GM10248 (cell line): ENCODE data around the gene RAB7B.

ENCODE experiments used
- CTCF ChIA-PET: fragments of 300-600 bp; sonication (Branson Sonifier 250); formaldehyde crosslinking; extraction: SDS; loops from one replicate; lab custom pipeline; 2021; ENCODE audit warnings: antibody characterized with exemption; lab: Yijun Ruan, JAX
- POLR2A ChIA-PET: fragments of 350-650 bp; sonication (Branson Sonifier 250); formaldehyde crosslinking; extraction: SDS; loops from one replicate; lab custom pipeline; 2020; ENCODE audit warnings: antibody characterized with exemption; lab: Yijun Ruan, JAX
- DNase-seq: peaks from one replicate; pipeline ENCODE4 v3.0.0; 2012; ENCODE audit errors: extremely low spot score
- CTCF ChIP-seq: IDR thresholded peaks from 2 replicates; pipeline ENCODE4 v1.5.1; 2012; ENCODE audit warnings: mild to moderate bottlenecking, low read depth; ENCODE audit errors: extremely low read depth, missing control alignments, control extremely low read depth

RAB7B gene

GRCh38 chr1:205959789-205960188 lies 43.4 kb downstream of the RAB7B start:
- ChIA-PET CTCF (interaction anchor here (1.1 to 7.7 kb wide), 4 partner anchors 10 to 41 kb away, joined by 3 to 62 read pairs (median 12); no protein-coding TSS in a partner anchor), POLR2A (no interaction called here)
- DNase-seq: no peak
- no peak for TF ChIP-seq CTCF

- CTCF ChIA-PET: interaction anchor here (1.1 kb wide), 1 partner anchor 37 kb away, joined by 3 read pairs; no protein-coding TSS in a partner anchor
- POLR2A ChIA-PET: no interaction called here
- TF ChIP-seq CTCF: no peak
- DNase-seq: no peak
Observed at GRCh38 chr1:205955499-205955898, 47.7 kb downstream of the RAB7B start.

GRCh38 chr1:205954819-205955404 lies 48.3 kb downstream of the RAB7B start:
- no peak for DNase-seq
- CTCF ChIA-PET: interaction anchor here (1.1 kb wide), 1 partner anchor 36 kb away, joined by 3 read pairs; no protein-coding TSS in a partner anchor

GRCh38 chr1:205951746-205952145 lies 51.4 kb downstream of the RAB7B start:
- no peak for TF ChIP-seq CTCF
- ChIA-PET POLR2A (no interaction called here), CTCF (interaction anchor here (1.1 to 3.5 kb wide), 3 partner anchors 26 to 33 kb away, joined by 4 to 25 read pairs (median 8); no protein-coding TSS in a partner anchor)

More at GRCh38 chr1:205954819-205955404, 48.3 kb downstream of the RAB7B start:
- TF ChIP-seq CTCF: no peak
- POLR2A ChIA-PET: no interaction called here

GRCh38 chr1:205950826-205951549 lies 52.2 kb downstream of the RAB7B start:
- no peak for TF ChIP-seq CTCF
- ChIA-PET POLR2A (no interaction called here), CTCF (interaction anchor here (0.7 to 3.5 kb wide), 6 partner anchors 12 to 159 kb away, joined by 3 to 25 read pairs (median 5); no protein-coding TSS in a partner anchor)
- DNase-seq: no peak

More at GRCh38 chr1:205951746-205952145, 51.4 kb downstream of the RAB7B start:
- no peak for DNase-seq

GRCh38 chr1:205950280-205950679 lies 52.9 kb downstream of the RAB7B start:
- no peak for TF ChIP-seq CTCF
- no peak for DNase-seq
- CTCF ChIA-PET: interaction anchor here (0.7 to 3.5 kb wide), 7 partner anchors 12 to 292 kb away, joined by 3 to 25 read pairs (median 6); no protein-coding TSS in a partner anchor
- POLR2A ChIA-PET: no interaction called here
